Mesendoderm (in vitro differentiated cells): ENCODE data around the gene NANOS1.
A peak's percentile ranks its signal among the peaks of the same experiment; 100 is the strongest.

Experiments
- DNase-seq: peaks from one replicate; pipeline ENCODE4 v3.0.0; 2013
- H2AK5ac ChIP-seq: 2 replicates; pipeline ENCODE4 v1.6.1; 2013; ENCODE audit warnings: low read length, inconsistent platforms
- H2BK120ac ChIP-seq: 2 replicates; pipeline ENCODE4 v1.6.1; 2013; ENCODE audit warnings: low read depth, mild to moderate bottlenecking, low read length, moderate library complexity, mixed read lengths
- H2BK15ac ChIP-seq: replicated peaks from 2 replicates; pipeline ENCODE4 v1.6.1; 2013; ENCODE audit warnings: low read depth, mild to moderate bottlenecking, moderate library complexity
- H2BK5ac ChIP-seq: 2 replicates; pipeline ENCODE4 v1.6.1; 2013; ENCODE audit warnings: low read length, inconsistent platforms
- H3K18ac ChIP-seq: 2 replicates; pipeline ENCODE4 v1.6.1; 2013; ENCODE audit warnings: mild to moderate bottlenecking, low read length, mixed read lengths
- H3K23ac ChIP-seq: one replicate; pipeline ENCODE4 v1.6.1; 2013; ENCODE audit warnings: low read length
- H3K27ac ChIP-seq: 2 replicates; pipeline ENCODE4 v1.5.1; 2013; ENCODE audit warnings: low read depth, mild to moderate bottlenecking, inconsistent platforms, low read length, moderate library complexity
- H3K27me3 ChIP-seq: 2 replicates; pipeline ENCODE4 v1.6.1; 2013; ENCODE audit warnings: low read length, control low read depth, mild to moderate bottlenecking, inconsistent platforms; ENCODE audit not compliant: insufficient read depth, poor library complexity
- H3K36me3 ChIP-seq: 2 replicates; pipeline ENCODE4 v1.6.1; 2013; ENCODE audit warnings: low read length, inconsistent platforms; ENCODE audit not compliant: control insufficient read depth, insufficient read depth
- H3K4ac ChIP-seq: one replicate; pipeline ENCODE4 v1.6.1; 2013; ENCODE audit warnings: low read depth, mild to moderate bottlenecking, low read length, moderate library complexity
- H3K4me1 ChIP-seq: 2 replicates; pipeline ENCODE4 v1.6.1; 2013; ENCODE audit warnings: low read depth, low read length, inconsistent platforms; ENCODE audit not compliant: control insufficient read depth
- H3K4me2 ChIP-seq: 2 replicates; pipeline ENCODE4 v1.6.1; 2013; ENCODE audit warnings: low read length
- H3K4me3 ChIP-seq: 2 replicates; pipeline ENCODE4 v1.5.1; 2013; ENCODE audit warnings: mild to moderate bottlenecking, low read length
- H3K56ac ChIP-seq: one replicate; pipeline ENCODE4 v1.6.1; 2013; ENCODE audit warnings: low read length
- H3K79me1 ChIP-seq: 2 replicates; pipeline ENCODE4 v1.6.1; 2013; ENCODE audit warnings: low read length, inconsistent platforms
- H3K79me2 ChIP-seq: 2 replicates; pipeline ENCODE4 v1.6.1; 2013; ENCODE audit warnings: mild to moderate bottlenecking, low read length; ENCODE audit not compliant: control insufficient read depth, insufficient read depth
- H3K9ac ChIP-seq: 2 replicates; pipeline ENCODE4 v1.6.1; 2013; ENCODE audit warnings: low read length, inconsistent platforms
- H4K5ac ChIP-seq: one replicate; pipeline ENCODE4 v1.6.1; 2013; ENCODE audit warnings: low read length
- H4K8ac ChIP-seq: one replicate; pipeline ENCODE4 v1.6.1; 2013; ENCODE audit warnings: low read depth, mild to moderate bottlenecking, control low read depth, low read length, moderate library complexity
- WGBS: extraction: QIAGEN DNeasy Blood & Tissue Kit; methylation state at CpG from one replicate; pipeline ENCODE4 v1.1.7; 2013; ENCODE audit warnings: low lambda C conversion rate, missing lambda C conversion rate; ENCODE audit not compliant: insufficient coverage; ENCODE audit errors: extremely low coverage; 5-methylcytosine and 5-hydroxymethylcytosine counted together

Gene NANOS1

DNA sequence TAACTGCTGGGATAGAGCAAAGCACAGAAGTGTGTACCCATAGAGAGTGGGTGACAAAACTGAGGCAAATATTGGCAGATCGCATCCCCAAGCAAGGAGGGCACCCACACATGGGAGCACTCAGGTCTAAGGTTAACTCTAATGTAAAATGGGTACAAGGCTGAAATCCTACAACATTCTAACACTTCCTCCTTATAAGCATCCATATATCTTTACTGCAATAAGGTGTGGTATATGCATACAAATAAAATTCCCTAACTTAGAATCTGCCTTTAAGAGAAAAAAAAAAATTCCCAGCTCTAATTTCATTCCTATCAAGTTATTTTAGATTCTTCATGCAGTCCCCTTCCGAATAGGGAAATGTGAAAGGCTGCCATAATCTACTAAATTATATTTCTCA, 32.4 kb downstream of the NANOS1 start:
- WGBS: no CpG with 5 or more reads among the region's 2 CpGs
- H3K9ac ChIP-seq: no peak overlapping the region
- H3K36me3 ChIP-seq: peaks cover 24% of the 10 kb centered on the region

DNA sequence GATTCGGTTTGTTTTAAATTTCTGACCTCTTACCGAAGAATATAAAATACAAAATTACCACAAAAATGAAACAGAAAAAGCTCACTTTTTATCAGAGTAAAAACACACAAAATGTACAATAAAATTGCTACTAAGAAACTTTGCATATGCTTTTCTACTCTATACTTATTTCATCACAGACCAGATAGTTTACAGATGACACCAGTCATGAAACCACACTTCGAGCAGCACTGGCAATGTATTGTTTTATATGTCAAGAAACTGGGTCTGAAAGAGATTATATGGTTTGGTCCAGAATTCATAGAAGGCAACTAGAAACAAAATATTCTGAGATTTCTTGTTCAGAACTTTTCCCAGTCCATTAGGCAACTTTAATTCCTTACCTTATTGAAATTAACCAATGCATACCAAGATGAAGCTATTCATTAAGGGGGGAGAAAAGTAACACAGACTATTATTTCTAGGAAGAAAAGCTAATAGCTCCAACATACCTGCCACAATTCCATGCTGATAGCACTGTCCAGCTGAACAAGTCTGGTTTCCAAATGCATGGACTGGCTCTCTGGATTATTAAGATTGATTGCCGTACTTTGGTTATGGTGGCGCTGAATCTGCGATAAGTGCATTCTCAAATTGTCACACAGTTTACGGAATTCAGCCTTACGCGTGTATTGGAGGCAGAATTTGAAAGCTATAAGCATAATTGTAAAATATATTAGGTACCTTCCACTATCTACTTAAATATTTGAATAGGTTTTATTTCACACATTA, 41.1 kb downstream of the NANOS1 start:
- Histone ChIP-seq H3K4me3 (no peak overlapping the region), H4K5ac (no peak overlapping the region), H2AK5ac (no peak overlapping the region), H2BK5ac (no peak overlapping the region), H4K8ac (no peak overlapping the region), H3K4me2 (no peak overlapping the region), H3K36me3 (peaks cover 16% of the 10 kb centered on the region), H3K56ac (no peak overlapping the region), H3K79me2 (peaks cover 49% of the 10 kb centered on the region), H3K4ac (no peak overlapping the region), H2BK15ac (no peak overlapping the region), H3K27me3 (no peaks in the 10 kb centered on the region), H2BK120ac (no peak overlapping the region), H3K9ac (no peak overlapping the region), H3K23ac (no peak overlapping the region), H3K4me1 (no peaks in the 10 kb centered on the region), H3K18ac (no peak overlapping the region), H3K27ac (no peak overlapping the region), H3K79me1 (peaks cover 7% of the 10 kb centered on the region)
- DNase-seq: no peak
- no CpG with 5 or more reads among the region's 9 CpGs for WGBS

More for the DNA sequence above, 32.4 kb downstream of the NANOS1 start:
- H3K56ac ChIP-seq: no peak overlapping the region
- peaks cover 9% of the 10 kb centered on the region for H3K79me1 ChIP-seq
- no peak overlapping the region for H3K4me2 ChIP-seq
- no peak overlapping the region for H4K8ac ChIP-seq
- no peak overlapping the region for H3K4me3 ChIP-seq
- H2BK120ac ChIP-seq: no peak overlapping the region
- H2BK5ac ChIP-seq: no peak overlapping the region
- H2AK5ac ChIP-seq: no peak overlapping the region
- no peak overlapping the region for H2BK15ac ChIP-seq
- no peaks in the 10 kb centered on the region for H3K27me3 ChIP-seq
- peaks cover 33% of the 10 kb centered on the region for H3K79me2 ChIP-seq
- H3K18ac ChIP-seq: no peak overlapping the region
- H3K27ac ChIP-seq: no peak overlapping the region
- H3K23ac ChIP-seq: no peak overlapping the region
- DNase-seq: no peak
- no peak overlapping the region for H3K4ac ChIP-seq
- no peak overlapping the region for H4K5ac ChIP-seq
- H3K4me1 ChIP-seq: no peaks in the 10 kb centered on the region

DNA sequence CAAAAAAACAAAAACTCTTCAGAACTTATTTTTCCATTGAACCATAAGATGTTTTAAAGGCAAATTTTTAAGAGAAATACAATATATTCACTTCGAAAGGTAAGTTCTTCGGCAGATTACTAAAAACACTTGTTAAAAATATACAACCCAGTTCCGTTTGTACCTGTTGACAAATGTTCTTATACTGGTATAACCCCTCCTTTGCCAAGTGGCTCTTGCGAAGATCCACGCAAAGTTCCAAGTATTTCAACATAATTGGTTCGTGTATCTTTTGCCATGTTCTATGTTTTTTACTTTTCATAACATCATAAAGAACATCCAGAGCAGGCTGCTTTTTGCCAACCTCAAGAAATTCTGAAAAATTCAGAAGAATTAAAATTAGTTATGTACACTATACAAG, 44.1 kb downstream of the NANOS1 start:
- Histone ChIP-seq H2BK5ac (no peak overlapping the region), H3K18ac (no peak overlapping the region), H3K79me1 (peaks cover 5% of the 10 kb centered on the region), H2BK120ac (no peak overlapping the region), H3K9ac (no peak overlapping the region), H3K4ac (no peak overlapping the region), H3K4me2 (no peak overlapping the region), H3K4me3 (no peak overlapping the region), H3K79me2 (peaks cover 66% of the 10 kb centered on the region), H3K23ac (no peak overlapping the region), H2AK5ac (no peak overlapping the region), H2BK15ac (no peak overlapping the region), H3K36me3 (peaks cover 11% of the 10 kb centered on the region), H4K8ac (no peak overlapping the region), H3K4me1 (no peaks in the 10 kb centered on the region), H3K56ac (no peak overlapping the region), H3K27ac (no peak overlapping the region), H4K5ac (no peak overlapping the region), H3K27me3 (no peaks in the 10 kb centered on the region)
- no CpG with 5 or more reads among the region's 6 CpGs for WGBS
- no peak for DNase-seq

DNA sequence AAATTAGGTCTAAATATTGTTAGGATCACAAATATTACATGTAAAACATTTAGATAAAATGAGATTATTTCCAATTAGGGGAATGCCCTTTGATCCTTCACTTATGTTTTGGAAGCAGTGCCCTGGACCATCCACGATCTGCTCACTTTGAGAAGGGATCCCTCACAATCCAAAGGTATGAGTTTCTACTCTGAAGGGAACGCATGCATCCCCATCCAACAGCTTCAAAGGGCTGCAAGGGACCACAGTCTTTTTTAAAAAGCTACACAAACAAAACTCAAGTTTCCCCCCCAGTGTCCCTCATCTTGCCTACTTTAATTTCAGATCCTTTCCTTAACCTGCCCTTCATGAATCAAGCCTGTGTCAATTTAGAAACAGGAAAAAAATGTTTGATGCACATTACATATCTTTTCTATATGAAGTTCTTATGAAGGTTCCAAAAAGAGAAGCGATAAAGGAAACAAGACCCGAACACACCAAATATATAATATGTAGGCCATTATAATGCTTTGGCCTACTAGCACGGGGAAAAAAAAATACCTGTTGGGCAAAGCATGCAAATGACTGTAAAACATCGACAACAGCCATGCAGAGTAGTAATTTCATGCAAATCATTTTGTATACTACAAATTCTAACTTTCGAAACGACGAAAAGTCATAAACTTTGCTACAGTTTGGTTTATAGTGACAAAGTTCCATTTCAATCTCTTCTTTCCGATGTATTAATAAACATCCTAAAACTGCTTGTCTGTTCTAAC, 49.1 kb downstream of the NANOS1 start:
- WGBS: no CpG with 5 or more reads among the region's 10 CpGs
- H3K56ac ChIP-seq: peak overlapping the region; percentile 59
- no peak overlapping the region for H3K18ac ChIP-seq
- no peaks in the 10 kb centered on the region for H3K27me3 ChIP-seq
- H2BK15ac ChIP-seq: no peak overlapping the region
- H2AK5ac ChIP-seq: no peak overlapping the region
- peak overlapping the region; percentile 20 for H3K4me2 ChIP-seq
- H3K27ac ChIP-seq: no peak overlapping the region
- H3K4me3 ChIP-seq: peak overlapping the region; percentile 93
- H3K36me3 ChIP-seq: no peaks in the 10 kb centered on the region
- no peak overlapping the region for H3K23ac ChIP-seq
- H2BK120ac ChIP-seq: no peak overlapping the region
- H4K5ac ChIP-seq: no peak overlapping the region
- no peaks in the 10 kb centered on the region for H3K4me1 ChIP-seq
- no peak for DNase-seq
- no peaks in the 10 kb centered on the region for H3K79me1 ChIP-seq
- H3K79me2 ChIP-seq: peaks cover 62% of the 10 kb centered on the region
- H3K9ac ChIP-seq: peak overlapping the region; percentile 99
- H3K4ac ChIP-seq: no peak overlapping the region
- no peak overlapping the region for H2BK5ac ChIP-seq
- H4K8ac ChIP-seq: no peak overlapping the region

DNA sequence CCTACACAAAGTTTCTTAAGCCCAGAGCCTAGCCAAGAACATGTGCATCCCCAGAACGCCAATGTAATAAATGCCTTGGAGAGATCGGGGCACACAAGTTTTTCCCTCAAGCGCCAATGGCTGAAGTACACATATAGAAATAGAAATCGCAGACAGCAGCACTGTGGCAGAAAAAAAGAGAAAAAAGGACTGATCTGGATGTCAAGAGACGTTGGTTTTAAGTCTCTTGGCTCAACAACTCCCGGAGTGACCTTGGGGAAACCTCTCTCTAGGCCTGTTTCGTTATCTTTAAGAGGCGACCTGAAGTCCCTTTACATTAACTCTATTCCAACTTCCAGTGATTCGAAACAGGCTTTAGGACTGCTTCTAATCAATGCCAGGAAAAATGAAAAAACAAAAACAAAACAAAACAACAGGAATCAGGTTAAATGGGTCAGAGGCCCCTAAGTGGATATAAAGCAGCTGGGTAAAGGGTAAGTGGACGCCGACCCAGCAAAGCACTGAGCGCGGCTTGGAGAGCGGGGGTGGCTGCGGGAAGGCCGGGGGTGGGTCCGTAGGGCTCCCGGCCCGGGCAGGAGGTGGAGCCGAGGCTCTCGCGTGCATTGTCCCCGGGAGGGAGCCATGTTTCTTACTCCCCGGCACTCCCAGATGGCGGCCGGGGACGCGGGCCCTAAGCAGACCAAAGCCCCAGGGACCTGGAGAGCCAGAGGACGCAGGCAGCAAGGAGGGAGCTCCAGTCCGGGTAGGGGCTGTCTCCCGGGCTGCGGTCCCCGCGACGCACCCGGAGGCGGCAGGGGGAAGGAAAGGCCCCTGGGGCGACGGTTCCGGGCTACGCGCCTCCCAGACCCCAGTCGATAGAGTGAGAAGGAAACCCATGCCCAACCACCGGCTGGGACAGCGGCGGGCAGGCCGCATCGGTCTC, 50.3 kb downstream of the NANOS1 start:
- peak overlapping the region; percentile 62 for H2BK120ac ChIP-seq
- H3K23ac ChIP-seq: peak overlapping the region; percentile 99
- no peaks in the 10 kb centered on the region for H3K4me1 ChIP-seq
- H3K4ac ChIP-seq: peak overlapping the region; percentile 94
- H4K5ac ChIP-seq: no peak overlapping the region
- peak overlapping the region; percentile 93 for H3K4me3 ChIP-seq
- H2BK5ac ChIP-seq: peak overlapping the region; percentile 88
- peaks cover 51% of the 10 kb centered on the region for H3K79me2 ChIP-seq
- WGBS: no CpG with 5 or more reads among the region's 48 CpGs
- H3K79me1 ChIP-seq: no peaks in the 10 kb centered on the region
- peak overlapping the region; percentile 28 for H4K8ac ChIP-seq
- H3K56ac ChIP-seq: peak overlapping the region; percentile 99
- H3K4me2 ChIP-seq: peak overlapping the region; percentile 38
- peak; percentile 76 for DNase-seq
- peak overlapping the region; percentile 99 for H3K9ac ChIP-seq
- no peak overlapping the region for H2BK15ac ChIP-seq
- peak overlapping the region; percentile 85 for H3K27ac ChIP-seq
- H3K36me3 ChIP-seq: no peaks in the 10 kb centered on the region
- H3K27me3 ChIP-seq: no peaks in the 10 kb centered on the region
- peak overlapping the region; percentile 82 for H2AK5ac ChIP-seq
- peak overlapping the region; percentile 91 for H3K18ac ChIP-seq
